HEK293T (cell line): ENCODE measurements around the gene MAGEA6.

Experiments used
- ARNT ChIP-seq: fragments of 450-650 bp; IDR thresholded peaks from 2 replicates; pipeline ENCODE4 v1.6.1; 2017; ENCODE audit warnings: mild to moderate bottlenecking
- BHLHE40 ChIP-seq: fragments of 450-650 bp; IDR thresholded peaks from 2 replicates; pipeline ENCODE4 v1.6.1; 2016; ENCODE audit warnings: mild to moderate bottlenecking, moderate library complexity, borderline replicate concordance
- ELF4 ChIP-seq: fragments of 450-650 bp; IDR thresholded peaks from 2 replicates; pipeline ENCODE4 v1.6.1; 2017; ENCODE audit warnings: antibody characterized with exemption
- FOXA1 ChIP-seq: fragments of 450-650 bp; IDR thresholded peaks from 2 replicates; pipeline ENCODE4 v1.6.1; 2016; ENCODE audit warnings: mild to moderate bottlenecking
- FOXK2 ChIP-seq: fragments of 450-650 bp; IDR thresholded peaks from 2 replicates; pipeline ENCODE4 v1.6.1; 2016; ENCODE audit warnings: mild to moderate bottlenecking
- FOXM1 ChIP-seq: fragments of 450-650 bp; IDR thresholded peaks from 2 replicates; pipeline ENCODE4 v1.6.1; 2017; ENCODE audit warnings: mild to moderate bottlenecking, borderline replicate concordance
- HDGF ChIP-seq: fragments of 450-650 bp; IDR thresholded peaks from 2 replicates; pipeline ENCODE4 v1.6.1; 2017; ENCODE audit warnings: antibody characterized with exemption, borderline replicate concordance
- LEF1 ChIP-seq: fragments of 450-650 bp; IDR thresholded peaks from 2 replicates; pipeline ENCODE4 v1.6.1; 2017; ENCODE audit warnings: mild to moderate bottlenecking, borderline replicate concordance
- NFRKB ChIP-seq: fragments of 450-650 bp; IDR thresholded peaks from 2 replicates; pipeline ENCODE4 v1.6.1; 2016; ENCODE audit warnings: mild to moderate bottlenecking, moderate library complexity
- SP1 ChIP-seq: fragments of 450-650 bp; IDR thresholded peaks from 2 replicates; pipeline ENCODE4 v1.6.1; 2017
- SUZ12 ChIP-seq: fragments of 450-650 bp; IDR thresholded peaks from 2 replicates; pipeline ENCODE4 v1.6.1; 2016; ENCODE audit warnings: mild to moderate bottlenecking
- TARDBP ChIP-seq: fragments of 450-650 bp; IDR thresholded peaks from 2 replicates; pipeline ENCODE4 v1.6.1; 2016
- ZNF384 ChIP-seq: fragments of 450-650 bp; IDR thresholded peaks from 2 replicates; pipeline ENCODE4 v1.6.1; 2016
- TF ChIP-seq, protein P1 (sequence below): fragments of 450-650 bp; IDR thresholded peaks from 2 replicates; pipeline ENCODE4 v1.6.1; 2016

DNA sequence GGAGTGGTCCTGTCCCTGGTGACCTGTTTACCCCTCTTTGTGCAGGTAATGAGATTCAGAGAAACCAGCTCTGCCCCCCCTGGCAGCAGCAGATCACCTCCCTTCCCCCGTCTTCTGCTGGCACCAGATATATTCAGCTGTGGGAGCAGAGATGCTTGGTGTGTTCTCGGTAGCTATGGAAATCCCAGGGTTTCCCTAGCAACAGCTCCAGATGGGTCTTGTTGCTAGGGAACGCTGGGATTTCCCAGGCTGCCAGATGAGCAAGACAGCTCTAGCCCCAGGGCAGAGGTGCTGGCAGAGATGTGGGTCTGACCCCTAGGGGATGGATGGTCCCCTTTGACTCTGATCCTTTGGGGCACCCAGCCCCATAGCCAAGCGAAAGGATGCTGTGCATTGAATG is 40.9 kb upstream of the MAGEA6 start:
- TF ChIP-seq NFRKB (no peak), SP1 (no peak), ARNT (no peak), BHLHE40 (no peak), ZNF384 (no peak), SUZ12 (no peak), LEF1 (no peak), ELF4 (no peak), FOXK2 (no peak), TARDBP (no peak), FOXM1 (no peak), FOXA1 (no peak), HDGF (no peak)
- TF ChIP-seq, protein P1, sequence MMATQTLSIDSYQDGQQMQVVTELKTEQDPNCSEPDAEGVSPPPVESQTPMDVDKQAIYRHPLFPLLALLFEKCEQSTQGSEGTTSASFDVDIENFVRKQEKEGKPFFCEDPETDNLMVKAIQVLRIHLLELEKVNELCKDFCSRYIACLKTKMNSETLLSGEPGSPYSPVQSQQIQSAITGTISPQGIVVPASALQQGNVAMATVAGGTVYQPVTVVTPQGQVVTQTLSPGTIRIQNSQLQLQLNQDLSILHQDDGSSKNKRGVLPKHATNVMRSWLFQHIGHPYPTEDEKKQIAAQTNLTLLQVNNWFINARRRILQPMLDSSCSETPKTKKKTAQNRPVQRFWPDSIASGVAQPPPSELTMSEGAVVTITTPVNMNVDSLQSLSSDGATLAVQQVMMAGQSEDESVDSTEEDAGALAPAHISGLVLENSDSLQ, result no peak
